ENCODE results near the gene GGN.

DNA sequence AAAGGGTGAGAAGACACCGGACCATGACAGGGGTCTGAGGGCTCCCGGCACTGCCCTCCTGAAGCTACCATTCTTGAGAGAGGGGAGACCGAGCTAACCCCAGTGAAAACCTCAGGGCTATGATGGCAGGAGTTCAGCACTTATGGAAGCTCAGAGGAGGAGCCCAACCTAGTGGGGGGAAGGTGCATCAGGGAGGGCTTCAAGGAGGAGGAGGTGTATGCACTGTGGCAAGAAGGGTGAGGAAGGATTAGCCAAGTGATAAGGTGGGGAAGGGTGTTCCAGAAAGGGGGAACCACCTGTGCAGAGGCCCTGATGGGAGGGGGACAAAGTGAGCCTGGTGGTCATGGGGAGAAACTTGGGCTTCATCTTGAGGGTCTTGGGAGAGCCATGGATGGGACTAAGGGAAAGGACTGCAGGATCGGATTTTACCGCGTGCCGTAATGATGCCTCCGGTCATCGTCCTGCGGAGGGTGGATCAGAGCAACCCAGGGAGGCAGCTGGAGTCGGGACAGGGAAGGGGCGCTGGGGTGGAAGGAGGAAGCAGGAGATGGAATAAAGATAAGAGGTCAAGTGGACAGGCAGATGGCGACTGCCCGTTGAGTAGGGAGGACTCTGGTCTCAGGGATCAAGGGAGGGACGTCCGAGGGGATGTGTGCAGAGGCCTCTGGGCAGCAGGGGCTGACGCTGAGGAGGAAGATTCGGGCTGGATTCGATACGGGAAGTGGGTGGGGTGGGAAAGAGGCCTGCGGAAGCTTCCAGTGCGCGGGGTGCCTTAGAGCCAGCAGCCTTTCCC lies 26.8 kb downstream of the GGN start:
- TF ChIP-seq CTCF (optimal IDR thresholded peaks at IDR 0.05 in 1 of 3, IDR thresholded peaks at IDR 0.05 in 1 of 3, conservative IDR thresholded peaks at IDR 0.05 in 1 of 3; ENCODE audit: extremely low read depth in 1 of 3, insufficient read depth in 2 of 3, low read length in 3 of 3) (no peak), EZH2 (IDR thresholded peaks at IDR 0.05; ENCODE audit: low read length) (no peak)
